Mammary epithelial cell (primary cell): ENCODE results near the gene SFRP5.

ENCODE experiments used
- EZH2 ChIP-seq: IDR thresholded peaks from 2 replicates; pipeline ENCODE4 v1.6.1; 2012; ENCODE audit warnings: low read length, inconsistent platforms, borderline replicate concordance
- TF ChIP-seq, protein P1 (sequence below), 2 donors: IDR thresholded peaks in 1 of 2; conservative IDR thresholded peaks in 1 of 2; 2 replicates each; pipeline ENCODE4 v1.5.1; 2011 to 2012; ENCODE audit warnings: inconsistent platforms in 2 of 2, low read length in 2 of 2, mild to moderate bottlenecking in 2 of 2, control low read depth in 1 of 2, low read depth in 1 of 2; ENCODE audit not compliant: insufficient read depth in 1 of 2; ENCODE audit errors: extremely low read depth in 1 of 2

DNA sequence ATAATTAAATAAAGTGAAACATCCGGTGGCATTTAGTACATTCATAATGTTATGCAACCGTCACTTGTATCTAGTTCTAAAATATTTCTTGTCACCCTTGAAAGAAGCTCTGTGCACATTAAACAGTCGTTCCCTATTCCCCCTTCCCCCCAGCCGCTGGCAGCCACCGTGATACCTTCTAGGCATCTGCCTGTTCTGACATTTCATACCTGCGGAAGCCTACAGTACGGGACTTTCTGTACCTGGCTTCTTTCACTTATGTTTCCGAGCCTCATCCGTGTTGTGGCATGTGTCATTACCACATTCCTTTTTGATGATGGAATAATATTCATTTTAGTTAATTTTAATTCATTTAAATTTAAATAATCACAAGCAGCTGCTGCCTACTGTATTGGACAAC is 13.9 kb upstream of the SFRP5 start:
- no peak for TF ChIP-seq EZH2
- TF ChIP-seq, protein P1, sequence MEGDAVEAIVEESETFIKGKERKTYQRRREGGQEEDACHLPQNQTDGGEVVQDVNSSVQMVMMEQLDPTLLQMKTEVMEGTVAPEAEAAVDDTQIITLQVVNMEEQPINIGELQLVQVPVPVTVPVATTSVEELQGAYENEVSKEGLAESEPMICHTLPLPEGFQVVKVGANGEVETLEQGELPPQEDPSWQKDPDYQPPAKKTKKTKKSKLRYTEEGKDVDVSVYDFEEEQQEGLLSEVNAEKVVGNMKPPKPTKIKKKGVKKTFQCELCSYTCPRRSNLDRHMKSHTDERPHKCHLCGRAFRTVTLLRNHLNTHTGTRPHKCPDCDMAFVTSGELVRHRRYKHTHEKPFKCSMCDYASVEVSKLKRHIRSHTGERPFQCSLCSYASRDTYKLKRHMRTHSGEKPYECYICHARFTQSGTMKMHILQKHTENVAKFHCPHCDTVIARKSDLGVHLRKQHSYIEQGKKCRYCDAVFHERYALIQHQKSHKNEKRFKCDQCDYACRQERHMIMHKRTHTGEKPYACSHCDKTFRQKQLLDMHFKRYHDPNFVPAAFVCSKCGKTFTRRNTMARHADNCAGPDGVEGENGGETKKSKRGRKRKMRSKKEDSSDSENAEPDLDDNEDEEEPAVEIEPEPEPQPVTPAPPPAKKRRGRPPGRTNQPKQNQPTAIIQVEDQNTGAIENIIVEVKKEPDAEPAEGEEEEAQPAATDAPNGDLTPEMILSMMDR (conservative IDR thresholded peaks at IDR 0.05 in 1 of 2, IDR thresholded peaks at IDR 0.05 in 1 of 2; ENCODE audit: extremely low read depth in 1 of 2, insufficient read depth in 1 of 2, low read depth in 1 of 2, low read length in 2 of 2), result no peak
